Gastroesophageal sphincter (tissue), 3 donors: ENCODE measurements around the gene IER3.

Experiments
- CTCF ChIP-seq, 4 experiments: fragments of 200-600 bp in 2 of 4; fragments of 450-650 bp in 2 of 4; sonication (generic) in 1 of 4; IDR thresholded peaks; one replicate each; pipeline ENCODE4 v1.5.1; 2017 to 2019; ENCODE audit warnings: antibody characterized with exemption in 4 of 4, mild to moderate bottlenecking in 2 of 4, moderate library complexity in 2 of 4
- POLR2A ChIP-seq, 2 donors: fragments of 450-650 bp; IDR thresholded peaks; one replicate each; pipeline ENCODE4 v1.6.1; 2017; ENCODE audit warnings: antibody characterized with exemption in 2 of 2, mild to moderate bottlenecking in 2 of 2, moderate library complexity in 1 of 2
- POLR2AphosphoS5 ChIP-seq: sonication (generic); formaldehyde crosslinking; IDR thresholded peaks from one replicate; pipeline ENCODE4 v1.6.1; 2017; ENCODE audit warnings: antibody characterized with exemption

- TF ChIP-seq CTCF (IDR thresholded peaks at IDR 0.05) = no peak
- TF ChIP-seq POLR2A (IDR thresholded peaks at IDR 0.05) = no peak
- no peak for TF ChIP-seq POLR2AphosphoS5
Observed at GRCh38 chr6:30761791-30762429, 17.6 kb upstream of the IER3 start.
